DOHH2 (cell line): Measurements from ENCODE around the gene KRTAP12-4.

Experiments used
- H3F3A ChIP-seq: fragments of 200-600 bp; sonication (generic), shearing (Covaris generic); 2 replicates; pipeline ENCODE4 v1.6.0; 2016; ENCODE audit warnings: antibody characterized with exemption, mild to moderate bottlenecking; ENCODE audit not compliant: control insufficient read depth, insufficient read depth
- H3K27ac ChIP-seq: fragments of 200-600 bp; sonication (generic); 2 replicates; pipeline ENCODE4 v1.5.1; 2014; ENCODE audit warnings: low read depth, mild to moderate bottlenecking, low read length, moderate library complexity
- H3K27me3 ChIP-seq: fragments of 200-600 bp; sonication (generic); 2 replicates; pipeline ENCODE4 v1.6.1; 2014; ENCODE audit warnings: mild to moderate bottlenecking, low read length, mixed read lengths; ENCODE audit not compliant: control insufficient read depth
- H3K36me3 ChIP-seq: fragments of 200-600 bp; sonication (generic); 2 replicates; pipeline ENCODE4 v1.6.1; 2014; ENCODE audit warnings: mild to moderate bottlenecking, low read length, moderate library complexity, mixed read lengths; ENCODE audit not compliant: control insufficient read depth
- H3K4me1 ChIP-seq: fragments of 200-600 bp; sonication (generic); 2 replicates; pipeline ENCODE4 v1.6.1; 2014; ENCODE audit warnings: mild to moderate bottlenecking, low read length, mixed read lengths; ENCODE audit not compliant: control insufficient read depth
- H3K4me2 ChIP-seq: fragments of 200-600 bp; sonication (generic); 2 replicates; pipeline ENCODE4 v1.6.0; 2014; ENCODE audit warnings: mild to moderate bottlenecking, low read length, moderate library complexity
- H3K4me3 ChIP-seq: fragments of 200-600 bp; sonication (generic); 2 replicates; pipeline ENCODE4 v1.5.1; 2014; ENCODE audit warnings: mild to moderate bottlenecking, low read length, mixed read lengths
- H3K79me2 ChIP-seq: fragments of 200-600 bp; sonication (generic); 2 replicates; pipeline ENCODE4 v1.6.1; 2014; ENCODE audit warnings: mild to moderate bottlenecking, low read length, mixed read lengths; ENCODE audit not compliant: control insufficient read depth
- H3K9me2 ChIP-seq: fragments of 200-600 bp; sonication (generic); replicated peaks from 2 replicates; pipeline ENCODE4 v1.6.1; 2014; ENCODE audit warnings: mild to moderate bottlenecking, low read length, mixed read lengths; ENCODE audit not compliant: control insufficient read depth
- H3K9me3 ChIP-seq: fragments of 200-600 bp; sonication (generic); 2 replicates; pipeline ENCODE4 v1.6.1; 2014; ENCODE audit warnings: antibody characterized with exemption, low read length, mixed read lengths; ENCODE audit not compliant: control insufficient read depth, insufficient read depth
- H4K20me1 ChIP-seq: fragments of 200-600 bp; sonication (generic); 2 replicates; pipeline ENCODE4 v1.6.0; 2014; ENCODE audit warnings: low read depth, mild to moderate bottlenecking, antibody characterized with exemption, low read length, moderate library complexity; ENCODE audit not compliant: control insufficient read depth, insufficient read depth
- EZH2phosphoT487 ChIP-seq: fragments of 200-600 bp; sonication (generic); IDR thresholded peaks from 2 replicates; pipeline ENCODE4 v1.6.1; 2017; ENCODE audit warnings: borderline replicate concordance, mild to moderate bottlenecking, antibody characterized with exemption, low read length, moderate library complexity, mixed read lengths
- TF ChIP-seq, protein P1 (sequence below): fragments of 200-600 bp; sonication (generic); IDR thresholded peaks from one replicate; pipeline ENCODE4 v1.5.1; 2014; ENCODE audit warnings: antibody characterized with exemption, mild to moderate bottlenecking, low read depth, low read length; ENCODE audit not compliant: poor library complexity, severe bottlenecking

The KRTAP12-4 gene

DNA sequence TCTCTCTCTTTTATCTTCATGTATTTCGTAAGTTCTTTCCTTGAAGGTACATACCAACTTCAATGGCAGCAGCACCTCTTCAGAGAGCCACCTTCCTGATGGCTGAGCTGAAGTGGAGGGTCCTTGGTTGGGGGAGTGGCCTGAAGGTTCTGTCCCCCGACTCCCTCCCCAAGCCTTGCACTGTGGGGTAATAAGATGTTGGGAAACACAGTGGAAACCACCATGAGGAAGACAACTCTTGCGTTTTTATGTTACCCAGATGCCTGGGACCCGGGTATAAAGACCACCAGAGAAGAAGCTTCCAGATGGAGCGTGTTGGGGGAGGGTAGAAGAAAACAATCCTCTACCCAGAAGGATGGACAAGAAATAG lies 4.1 kb upstream of the KRTAP12-4 start:
- Histone ChIP-seq H3K9me3 (no peaks in the 10 kb centered on the region), H3K36me3 (no peaks in the 10 kb centered on the region), H3K4me1 (no peaks in the 10 kb centered on the region), H3F3A (no peaks in the 10 kb centered on the region), H3K4me3 (no peak overlapping the region), H3K27me3 (no peaks in the 10 kb centered on the region), H3K79me2 (no peaks in the 10 kb centered on the region), H4K20me1 (no peaks in the 10 kb centered on the region), H3K9me2 (no peaks in the 10 kb centered on the region), H3K4me2 (no peak overlapping the region), H3K27ac (no peak overlapping the region)
- TF ChIP-seq, protein P1, sequence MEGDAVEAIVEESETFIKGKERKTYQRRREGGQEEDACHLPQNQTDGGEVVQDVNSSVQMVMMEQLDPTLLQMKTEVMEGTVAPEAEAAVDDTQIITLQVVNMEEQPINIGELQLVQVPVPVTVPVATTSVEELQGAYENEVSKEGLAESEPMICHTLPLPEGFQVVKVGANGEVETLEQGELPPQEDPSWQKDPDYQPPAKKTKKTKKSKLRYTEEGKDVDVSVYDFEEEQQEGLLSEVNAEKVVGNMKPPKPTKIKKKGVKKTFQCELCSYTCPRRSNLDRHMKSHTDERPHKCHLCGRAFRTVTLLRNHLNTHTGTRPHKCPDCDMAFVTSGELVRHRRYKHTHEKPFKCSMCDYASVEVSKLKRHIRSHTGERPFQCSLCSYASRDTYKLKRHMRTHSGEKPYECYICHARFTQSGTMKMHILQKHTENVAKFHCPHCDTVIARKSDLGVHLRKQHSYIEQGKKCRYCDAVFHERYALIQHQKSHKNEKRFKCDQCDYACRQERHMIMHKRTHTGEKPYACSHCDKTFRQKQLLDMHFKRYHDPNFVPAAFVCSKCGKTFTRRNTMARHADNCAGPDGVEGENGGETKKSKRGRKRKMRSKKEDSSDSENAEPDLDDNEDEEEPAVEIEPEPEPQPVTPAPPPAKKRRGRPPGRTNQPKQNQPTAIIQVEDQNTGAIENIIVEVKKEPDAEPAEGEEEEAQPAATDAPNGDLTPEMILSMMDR = no peak
- TF ChIP-seq EZH2phosphoT487 = no peak

DNA sequence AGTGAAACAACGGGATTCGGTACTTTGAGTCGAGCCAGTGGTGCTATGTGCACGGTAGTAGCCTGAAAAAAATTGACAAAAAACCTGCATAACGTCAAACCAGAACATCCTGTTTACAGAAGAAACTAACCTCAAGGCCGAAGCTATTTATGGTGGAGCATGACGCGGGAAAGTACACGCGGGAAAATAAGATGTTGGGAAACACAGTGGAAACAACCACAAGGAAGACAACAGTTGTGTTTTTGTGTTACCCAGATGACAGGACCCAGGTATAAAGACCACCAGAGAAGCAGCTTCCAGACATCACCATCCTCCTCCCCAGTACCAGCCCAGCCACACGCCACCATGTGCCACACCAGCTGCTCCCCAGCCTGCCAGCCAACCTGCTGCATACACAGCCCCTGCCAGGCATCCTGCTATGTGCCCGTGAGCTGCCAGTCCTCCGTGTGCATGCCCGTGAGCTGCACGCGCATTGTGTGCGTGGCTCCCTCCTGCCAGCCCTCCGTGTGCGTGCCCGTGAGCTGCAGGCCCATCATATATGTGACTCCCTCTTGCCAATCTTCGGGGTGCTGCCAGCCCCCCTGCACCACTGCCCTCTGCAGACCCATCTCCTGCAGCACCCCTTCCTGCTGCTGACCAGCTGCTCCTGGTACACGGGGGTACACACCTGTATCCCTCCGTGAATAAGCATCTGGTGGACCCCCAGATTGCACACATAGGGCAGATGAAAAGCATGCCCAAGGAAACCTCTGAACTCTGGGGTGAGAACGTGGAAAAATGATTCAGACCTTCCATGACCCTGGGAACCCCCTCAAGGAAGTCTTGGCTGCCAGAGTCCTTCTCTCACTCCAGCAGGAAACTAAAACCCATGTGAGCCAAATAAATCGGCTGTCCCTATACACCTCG lies 3.4 kb upstream of the KRTAP12-4 start, which contains the start of gene KRTAP12-3:
TSS of gene KRTAP12-3 (plus strand) at position 298 of the 906 bp plus-strand sequence. CDS start at position 346, 48 bp downstream.
- Histone ChIP-seq H3K9me2 (no peaks in the 10 kb centered on the region), H3K36me3 (no peaks in the 10 kb centered on the region), H3K4me2 (no peak within 1 kb of the TSS), H3F3A (no peaks in the 10 kb centered on the region), H3K27me3 (no peaks in the 10 kb centered on the region), H3K4me3 (no peak within 1 kb of the TSS), H3K9me3 (no peaks in the 10 kb centered on the region), H4K20me1 (no peaks in the 10 kb centered on the region), H3K4me1 (no peaks in the 10 kb centered on the region), H3K27ac (no peak within 1 kb of the TSS), H3K79me2 (no peaks in the 10 kb centered on the region)
- no peak for TF ChIP-seq EZH2phosphoT487
- TF ChIP-seq, protein P1 = no peak

DNA sequence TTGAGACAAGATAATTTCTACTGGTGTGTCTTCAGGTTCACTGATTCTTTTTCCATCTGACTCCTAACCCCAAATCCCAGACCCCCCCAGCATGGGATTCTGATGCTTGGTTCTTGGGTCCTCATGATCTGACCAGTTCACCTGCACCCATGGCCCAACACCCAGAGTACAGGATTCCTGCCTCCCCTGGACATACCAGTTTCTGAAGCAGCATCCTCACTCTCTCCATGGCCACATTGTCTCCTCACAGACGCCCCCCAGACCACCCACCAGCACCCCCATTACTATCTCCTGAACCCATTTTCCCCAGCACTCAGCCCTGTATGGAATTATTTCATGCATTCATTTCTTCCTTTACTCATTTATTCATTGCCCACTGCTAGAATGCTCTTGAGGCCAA lies 2.4 kb upstream of the KRTAP12-4 start:
- no peak overlapping the region for H3K4me3 ChIP-seq
- no peaks in the 10 kb centered on the region for H4K20me1 ChIP-seq
- TF ChIP-seq, protein P1 = no peak
- no peak for TF ChIP-seq EZH2phosphoT487
- no peak overlapping the region for H3K4me2 ChIP-seq
- H3K9me2 ChIP-seq = no peaks in the 10 kb centered on the region
- no peaks in the 10 kb centered on the region for H3K4me1 ChIP-seq
- H3K27me3 ChIP-seq = no peaks in the 10 kb centered on the region
- H3K9me3 ChIP-seq = no peaks in the 10 kb centered on the region
- H3K27ac ChIP-seq = no peak overlapping the region
- H3F3A ChIP-seq = no peaks in the 10 kb centered on the region
- H3K36me3 ChIP-seq = no peaks in the 10 kb centered on the region
- H3K79me2 ChIP-seq = no peaks in the 10 kb centered on the region
